ENCODE results near the gene PLCB2.

The PLCB2 gene

GRCh38 chr15:40265875-40266274 is 41.9 kb downstream of the PLCB2 start:
- no peak for DNase-seq

DNA sequence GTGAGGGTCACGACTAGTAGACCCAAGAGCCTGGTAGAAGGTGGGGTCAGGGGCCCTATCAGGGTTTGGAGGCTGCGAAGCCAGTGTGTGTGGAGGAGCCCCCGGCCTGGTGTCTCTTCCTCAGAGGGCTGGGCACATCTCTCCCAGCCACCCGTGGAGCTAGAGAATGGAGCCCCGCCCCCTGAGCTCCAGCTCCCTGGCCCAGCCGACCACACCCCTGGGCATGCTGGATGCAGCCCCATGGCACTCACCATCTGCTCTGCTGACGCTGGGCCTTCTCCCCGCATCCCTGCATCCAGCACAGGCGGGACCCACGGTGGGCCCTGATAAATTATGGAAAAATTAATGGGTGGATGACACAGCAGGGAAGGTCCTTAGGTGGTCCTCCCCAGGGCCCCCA is 42.4 kb downstream of the PLCB2 start:
- DNase-seq = no peak

DNA sequence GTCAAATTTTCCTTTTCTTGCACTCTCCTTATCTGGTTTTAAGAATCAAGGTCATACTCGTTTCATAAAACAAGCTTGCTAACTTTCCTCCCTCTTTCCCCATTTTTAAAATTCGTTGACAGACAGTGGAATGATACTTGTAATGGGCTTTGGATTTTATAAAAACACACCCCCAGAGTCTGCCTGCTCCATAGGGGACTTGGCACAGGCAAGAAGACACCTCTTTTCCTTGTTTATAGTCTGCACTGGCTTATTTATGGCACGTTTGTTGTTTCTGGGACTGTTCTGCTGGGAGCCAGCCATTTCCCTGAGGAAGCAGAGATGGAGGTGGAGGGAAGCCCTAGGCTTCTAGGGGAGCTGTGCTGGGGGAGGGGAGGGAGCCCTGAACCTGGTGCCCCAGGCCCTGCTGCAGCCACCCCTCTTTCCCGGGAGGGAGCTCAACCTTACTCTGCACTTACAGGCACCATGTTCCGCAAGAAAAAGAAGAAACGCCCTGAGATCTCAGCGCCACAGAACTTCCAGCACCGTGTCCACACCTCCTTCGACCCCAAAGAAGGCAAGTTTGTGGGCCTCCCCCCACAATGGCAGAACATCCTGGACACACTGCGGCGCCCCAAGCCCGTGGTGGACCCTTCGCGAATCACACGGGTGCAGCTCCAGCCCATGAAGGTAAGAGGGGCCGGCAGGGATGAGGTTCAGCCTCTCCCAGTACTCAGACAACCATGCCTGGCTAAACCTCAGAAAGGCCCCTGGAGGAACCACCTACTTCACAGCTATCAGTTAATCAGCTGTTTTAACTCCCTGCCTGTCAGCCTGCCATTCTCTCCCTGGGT is 43.2 kb downstream of the PLCB2 start:
- no peak for DNase-seq

DNA sequence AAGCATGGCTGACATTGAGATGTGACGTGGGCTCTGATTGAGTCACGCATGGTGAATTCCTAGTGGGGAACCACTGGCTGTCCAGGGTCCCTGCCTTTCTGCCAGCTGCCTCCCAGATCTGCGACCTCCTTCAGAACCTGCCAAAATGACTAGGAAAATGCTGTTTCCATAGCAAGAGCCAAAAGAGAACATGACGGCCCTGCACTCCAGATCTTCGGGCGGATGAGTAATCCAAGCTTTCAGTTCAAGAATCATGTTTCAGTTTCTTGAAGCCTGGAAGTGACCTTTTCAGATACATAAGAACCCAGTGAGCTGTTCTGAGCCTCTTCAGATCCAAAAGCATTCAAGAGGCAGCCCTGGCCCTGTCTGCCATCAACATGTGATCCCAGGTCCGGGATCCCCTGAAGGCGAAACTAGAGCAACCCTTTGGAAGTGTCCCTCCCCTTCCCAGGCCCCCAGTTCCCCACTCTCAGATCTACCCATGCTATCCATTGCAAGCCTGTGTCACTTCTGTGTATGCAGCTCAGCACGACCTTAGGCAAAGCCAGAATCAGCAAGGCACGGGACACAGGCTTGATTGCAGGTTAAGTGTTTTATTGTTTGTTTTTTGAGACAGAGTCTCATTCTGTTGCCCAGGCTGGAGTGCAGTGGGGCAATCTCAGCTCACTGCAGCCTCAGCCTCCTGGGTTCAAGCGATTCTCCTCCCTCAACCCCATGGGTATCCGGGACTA is 44.5 kb downstream of the PLCB2 start:
- no peak for DNase-seq

DNA sequence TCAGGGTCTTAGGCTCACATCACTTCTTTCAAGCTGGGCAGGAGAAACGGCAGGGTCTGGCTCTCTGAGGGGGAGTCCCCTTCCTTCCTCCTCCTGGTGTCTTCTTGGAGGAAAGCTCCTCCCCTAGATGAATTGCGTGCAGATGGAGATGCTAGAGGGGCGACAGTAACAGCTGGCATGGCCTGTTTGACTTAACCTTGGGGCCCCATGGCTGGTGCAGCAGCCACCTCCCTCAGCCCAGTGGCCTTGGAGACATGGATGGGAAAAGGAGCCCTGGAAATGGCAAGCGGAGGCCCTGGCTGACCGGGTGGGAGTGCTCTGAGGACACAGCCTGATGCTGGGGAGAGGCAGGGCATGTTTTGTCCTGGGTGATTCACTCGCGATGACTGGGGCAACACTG is 48.7 kb downstream of the PLCB2 start:
- DNase-seq = no peak

GRCh38 chr15:40258544-40258943 is 49.2 kb downstream of the PLCB2 start:
- DNase-seq = no peak

DNA sequence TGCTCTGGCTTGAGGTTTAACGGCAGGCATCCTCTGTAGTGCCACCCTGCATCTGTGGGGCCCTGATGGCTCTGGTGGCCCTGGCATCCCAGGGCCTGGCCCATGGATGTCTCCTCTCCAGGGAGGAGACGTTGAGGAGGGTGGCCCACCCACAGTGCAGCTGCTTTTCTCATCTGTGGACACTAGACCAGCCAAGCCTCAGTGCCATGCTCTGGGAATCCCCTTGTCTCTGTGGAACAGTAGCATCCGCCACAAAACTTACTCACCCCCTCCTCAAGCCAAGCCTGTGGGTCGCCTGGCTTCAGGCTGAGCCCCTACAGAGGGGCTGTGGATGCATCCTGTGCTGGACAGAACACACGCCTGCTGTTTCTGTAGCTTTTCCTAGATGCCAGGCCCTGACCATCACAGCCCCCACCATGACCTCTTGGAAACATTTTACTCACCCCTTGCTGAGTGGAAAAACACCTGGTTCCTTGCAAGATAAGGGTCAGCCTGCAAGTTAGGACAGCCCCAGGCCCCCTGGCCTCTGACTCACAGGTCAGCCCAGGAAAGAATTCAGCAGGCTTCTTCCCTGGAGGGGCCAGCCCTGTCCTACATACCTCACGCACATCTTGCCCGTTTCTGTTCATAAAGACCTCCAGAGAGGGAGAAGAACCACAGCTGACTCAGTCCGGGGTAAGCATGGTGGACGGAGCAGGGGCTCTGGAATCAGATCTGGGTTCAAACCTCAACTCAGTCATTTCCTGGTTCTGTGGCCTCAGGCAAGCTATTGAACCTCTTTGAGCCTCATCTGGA is 49.9 kb downstream of the PLCB2 start:
- no peak for DNase-seq

GRCh38 chr15:40256638-40257235 is 51.0 kb downstream of the PLCB2 start:
- no peak for DNase-seq

GRCh38 chr15:40255033-40255432 is 52.7 kb downstream of the PLCB2 start:
- DNase-seq = no peak

- DNase-seq = no peak
Measured at GRCh38 chr15:40254452-40254851, 53.3 kb downstream of the PLCB2 start.

GRCh38 chr15:40253167-40253790 is 54.5 kb downstream of the PLCB2 start:
- DNase-seq = no peak

- no peak for DNase-seq
Measured at GRCh38 chr15:40252438-40253166, 55.1 kb downstream of the PLCB2 start.

DNA sequence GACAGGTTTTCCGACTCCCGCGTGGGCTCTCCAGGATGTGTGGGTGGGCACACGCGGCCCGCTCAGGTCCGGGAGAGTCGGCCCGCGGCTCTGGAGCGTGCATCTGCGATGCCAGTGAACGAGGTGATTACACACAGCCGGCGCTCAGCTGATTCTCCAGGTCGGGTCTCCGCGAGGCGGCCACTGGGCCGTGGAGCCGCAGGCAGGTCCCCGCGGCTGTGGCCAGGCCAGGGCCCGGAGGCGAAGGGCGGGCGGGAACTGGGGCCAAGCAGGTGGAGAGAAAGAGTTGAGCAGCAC is 55.6 kb downstream of the PLCB2 start:
- no peak for DNase-seq

DNA sequence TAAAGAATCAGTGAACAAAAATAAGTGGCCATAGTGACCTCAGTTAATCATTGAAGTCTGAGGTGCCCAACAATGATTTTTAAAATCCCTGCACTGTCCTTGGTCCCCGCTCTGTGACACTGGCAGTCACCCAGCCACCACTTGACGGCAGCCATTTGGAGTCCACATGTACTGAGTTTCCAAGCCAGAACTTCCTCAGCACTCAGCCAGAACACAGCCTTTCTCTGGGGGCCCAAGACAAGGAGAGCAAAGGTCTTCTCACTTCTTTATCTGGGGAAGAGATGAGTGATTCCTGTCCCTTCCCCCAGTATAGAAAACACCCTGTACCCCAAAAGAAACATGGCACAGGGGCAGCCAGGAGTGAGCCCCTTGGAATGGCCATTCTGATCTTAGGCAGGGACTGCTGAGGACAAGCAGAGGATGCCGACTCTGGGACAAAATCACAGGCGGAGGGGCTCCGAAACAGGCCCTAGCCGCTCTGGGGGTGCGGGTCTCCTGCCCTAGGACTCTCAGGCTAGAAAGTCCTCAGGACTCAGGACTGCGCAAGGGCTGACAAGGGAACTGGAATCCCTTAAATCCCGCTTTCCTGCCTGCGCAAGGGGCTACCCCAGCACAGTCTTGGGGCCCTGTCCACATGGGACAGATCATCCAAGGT is 56.1 kb downstream of the PLCB2 start:
- no peak for DNase-seq

GRCh38 chr15:40250771-40251483 is 56.8 kb downstream of the PLCB2 start:
- DNase-seq = no peak

GRCh38 chr15:40250304-40250656 is 57.5 kb downstream of the PLCB2 start:
- no peak for DNase-seq

DNA sequence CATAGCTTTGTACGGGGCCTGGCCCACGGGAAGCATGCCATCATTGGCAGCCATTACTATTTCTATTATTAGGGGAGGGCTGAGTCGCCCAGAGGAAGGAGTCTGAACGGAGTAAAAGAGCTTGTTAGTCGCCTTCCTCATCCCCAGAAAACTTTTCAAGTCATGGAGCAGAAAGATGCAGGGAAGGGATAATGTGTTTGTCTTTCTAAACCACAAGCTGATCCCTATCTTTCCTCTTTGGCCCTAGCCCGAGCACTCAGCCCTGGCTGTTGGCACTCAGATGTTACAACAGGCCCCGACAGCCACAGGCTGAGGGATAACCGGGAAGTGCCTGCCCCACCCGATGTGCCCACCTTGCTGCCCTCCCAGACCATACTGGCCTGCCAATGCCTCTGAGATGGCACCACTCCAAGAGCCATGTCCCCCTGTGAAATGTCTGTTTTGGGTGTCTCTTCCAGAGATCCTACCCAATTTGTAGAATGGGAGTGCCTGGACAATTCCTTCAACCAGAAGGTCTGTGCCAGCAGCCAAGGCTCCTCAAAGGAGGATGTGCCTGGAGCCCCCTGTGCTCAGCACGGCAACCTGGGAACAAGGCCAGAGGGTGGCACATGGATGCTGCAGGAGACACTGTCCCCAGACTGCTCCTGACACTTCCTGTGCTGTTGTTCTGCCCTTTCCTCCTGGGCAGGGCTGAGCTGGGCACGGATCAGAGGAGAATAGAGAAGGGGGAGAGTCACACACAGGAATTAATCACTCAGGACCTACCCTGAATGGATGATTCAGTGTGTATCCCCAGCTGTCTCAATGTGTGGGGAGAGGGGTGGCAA is 58.0 kb downstream of the PLCB2 start:
- DNase-seq = no peak

- DNase-seq = no peak
Measured at GRCh38 chr15:40248006-40248783, 59.5 kb downstream of the PLCB2 start.

- no peak for DNase-seq
Measured at GRCh38 chr15:40247406-40247971, 60.2 kb downstream of the PLCB2 start.
